SK-N-DZ (cell line): Measurements from ENCODE around the gene TREML4.

Source experiments
- DNase-seq: peaks from one replicate; pipeline ENCODE4 v3.0.0-alpha.2; 2015; ENCODE audit warnings: low spot score
- small RNA-seq, 2 experiments: library from RNA; depleted of rRNA; stranded (forward); fragments of <200 nt; gene quantifications; one replicate each; pipeline ENCODE3, GENCODE V24; 2014

TREML4 gene

DNA sequence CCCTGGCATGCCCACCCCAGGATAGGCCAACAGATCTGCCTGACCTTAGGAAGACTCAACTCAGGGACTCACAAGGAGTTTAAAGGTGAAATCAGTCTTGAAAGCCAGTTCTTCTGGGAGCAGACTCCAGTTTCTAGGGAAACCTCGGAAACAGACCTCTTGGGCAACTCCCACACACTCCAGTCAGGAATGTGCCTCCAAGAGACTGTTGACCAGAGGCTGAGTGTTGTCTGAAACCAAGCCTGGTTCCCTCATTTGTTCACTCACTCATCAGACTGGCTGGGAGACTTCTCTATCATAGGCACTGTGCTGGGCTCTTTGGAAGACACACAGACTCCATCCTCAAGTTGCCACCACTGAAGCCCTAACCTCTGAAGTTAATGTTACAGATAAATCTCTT is 56.6 kb downstream of the TREML4 start:
- DNase-seq: no peak

DNA sequence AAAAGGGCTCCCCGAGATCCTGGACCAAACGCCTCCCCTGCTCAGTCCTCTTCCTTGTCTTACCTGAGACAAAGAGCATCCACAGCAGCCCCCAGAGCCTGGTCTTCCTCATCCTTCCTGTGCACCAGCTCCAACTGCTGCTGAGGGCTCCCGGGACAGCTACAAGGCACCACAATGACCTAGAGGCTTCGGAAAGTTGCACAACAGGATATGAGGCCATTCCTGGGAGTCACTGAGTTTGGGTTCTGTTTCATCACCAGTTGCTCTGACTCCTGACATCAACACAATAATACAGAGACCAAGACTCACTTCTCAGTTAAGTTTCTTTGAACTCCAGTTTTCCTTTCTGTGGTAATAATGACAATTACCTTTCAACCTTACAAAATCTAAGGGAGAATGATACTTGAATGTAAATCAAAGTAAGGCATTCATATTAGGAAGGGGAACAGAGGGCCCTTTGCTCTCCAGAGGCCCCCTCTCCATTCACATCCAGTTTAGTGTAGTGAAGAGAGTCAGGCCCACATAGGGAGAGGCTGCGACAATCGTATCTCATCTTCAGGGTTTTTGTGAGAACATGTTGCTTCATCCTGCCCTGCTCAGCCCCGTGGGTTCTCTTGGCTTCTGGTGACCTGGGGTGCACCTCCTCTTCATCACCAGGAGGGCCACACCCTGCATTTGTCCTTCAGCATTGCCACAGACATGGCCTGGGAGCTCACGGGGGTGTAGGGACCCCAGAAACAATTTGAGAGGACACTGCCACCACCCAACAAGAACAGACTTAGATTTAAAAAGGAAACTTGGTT is 58.6 kb downstream of the TREML4 start, which contains the start of gene TREM1:
TSS of gene TREM1 (minus strand) at position 139 of the 803 bp plus-strand sequence. CDS start at position 112, 27 bp downstream.
- no peak for DNase-seq

DNA sequence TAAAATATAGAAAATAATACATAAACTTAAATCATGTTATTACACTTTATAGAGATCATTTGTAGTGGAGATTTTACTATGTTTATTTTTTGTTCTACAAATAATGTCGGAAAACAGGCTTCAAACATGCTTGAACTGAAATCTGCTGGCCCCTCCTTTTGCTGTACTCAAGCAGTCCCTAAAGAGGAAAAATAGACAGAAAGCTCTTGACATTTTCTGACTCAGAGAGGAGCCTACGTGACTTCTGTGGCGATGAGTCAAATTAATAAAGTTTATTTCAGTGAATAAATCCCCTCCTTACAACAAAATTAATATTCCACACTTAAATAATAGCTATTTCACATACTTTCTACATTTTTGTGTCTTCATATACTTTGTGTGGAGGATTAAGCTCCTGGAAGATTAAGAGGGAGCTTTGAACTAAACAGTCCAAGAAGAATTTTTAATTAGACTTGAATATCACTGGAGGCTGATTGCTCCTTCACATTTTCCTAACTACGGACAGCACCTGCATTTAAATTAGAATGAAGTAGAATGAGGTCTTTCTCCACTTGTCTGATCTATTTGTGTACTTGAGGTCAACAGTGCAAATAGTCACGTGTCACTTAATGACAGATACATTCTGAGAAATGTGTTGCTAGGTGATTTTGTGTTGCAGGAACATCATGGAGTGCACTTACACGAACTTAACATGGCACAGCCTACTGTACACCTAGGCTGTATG is 60.0 kb downstream of the TREML4 start:
- no peak for DNase-seq

Small RNA genes within 50 kb of the gene (small RNA-seq; reads per million reads assigned to genes)
- gene AL391903.2: 0 reads per million in 2 experiments
- gene AL391903.3: 0 reads per million in 2 experiments
- 1.1 to 2.9 reads per million in 2 experiments for gene RNA5SP207
